SK-N-SH treated with all-trans-retinoic acid at 6 μM for 48 hours (cell line): ENCODE measurements around the gene PRKAR1B.
A peak's percentile ranks its signal among the peaks of the same experiment; 100 is the strongest.

Experiments
- ATAC-seq: fragments of 200-7000 bp; cut with Tn5 transposase; 3 replicates; pipeline ENCODE4 v1.9.1; 2020; ENCODE audit warnings: mild to moderate bottlenecking, moderate library complexity
- ARNTL ChIP-seq: fragments of 450-650 bp; formaldehyde crosslinking; IDR thresholded peaks from 2 replicates; pipeline ENCODE4 v1.5.0; 2020; ENCODE audit warnings: low read depth, mild to moderate bottlenecking, moderate library complexity, borderline replicate concordance
- BACH2 ChIP-seq: fragments of 250-450 bp; sonication (Bioruptor Pico); IDR thresholded peaks from 2 replicates; pipeline ENCODE4 v1.9.0; 2021; ENCODE audit warnings: mild to moderate bottlenecking, borderline replicate concordance
- CREB5 ChIP-seq: fragments of 250-450 bp; sonication (Bioruptor Pico); IDR thresholded peaks from 2 replicates; pipeline ENCODE4 v1.5.1; 2020; ENCODE audit warnings: low read depth, mild to moderate bottlenecking, moderate library complexity
- CSDC2 ChIP-seq: fragments of 250-450 bp; sonication (Bioruptor Pico); IDR thresholded peaks from 2 replicates; pipeline ENCODE4 v1.5.0; 2020; ENCODE audit warnings: mild to moderate bottlenecking, moderate library complexity
- CSRNP3 ChIP-seq: fragments of 250-450 bp; sonication (Bioruptor Pico); IDR thresholded peaks from 2 replicates; pipeline ENCODE4 v1.5.1; 2021; ENCODE audit warnings: mild to moderate bottlenecking, moderate library complexity
- ESRRG ChIP-seq: fragments of 250-450 bp; sonication (Bioruptor Pico); IDR thresholded peaks from 2 replicates; pipeline ENCODE4 v1.6.1; 2021; ENCODE audit warnings: mild to moderate bottlenecking
- GLIS3 ChIP-seq: fragments of 250-450 bp; sonication (Bioruptor Pico); IDR thresholded peaks from 2 replicates; pipeline ENCODE4 v1.5.0; 2020; ENCODE audit warnings: mild to moderate bottlenecking, moderate library complexity
- ISL1 ChIP-seq: fragments of 250-450 bp; sonication (Bioruptor Pico); IDR thresholded peaks from 2 replicates; pipeline ENCODE4 v2.1.2; 2022; ENCODE audit warnings: mild to moderate bottlenecking, moderate library complexity
- OSR1 ChIP-seq: fragments of 250-450 bp; sonication (Bioruptor Pico); IDR thresholded peaks from 2 replicates; pipeline ENCODE4 v1.8.0; 2022; ENCODE audit warnings: moderate library complexity, mild to moderate bottlenecking, inconsistent platforms
- PPARA ChIP-seq: fragments of 250-450 bp; sonication (Bioruptor Pico); IDR thresholded peaks from 2 replicates; pipeline ENCODE4 v1.5.0; 2020; ENCODE audit warnings: mild to moderate bottlenecking, borderline replicate concordance
- RARB ChIP-seq: fragments of 250-450 bp; sonication (Bioruptor Pico); IDR thresholded peaks from 2 replicates; pipeline ENCODE4 v1.8.0; 2021; ENCODE audit warnings: mild to moderate bottlenecking, moderate library complexity
- TCF4 ChIP-seq: fragments of 250-450 bp; sonication (Bioruptor Pico); IDR thresholded peaks from 2 replicates; pipeline ENCODE4 v1.8.0; 2021; ENCODE audit warnings: mild to moderate bottlenecking, moderate library complexity, borderline replicate concordance
- TSHZ2 ChIP-seq: fragments of 250-450 bp; sonication (Bioruptor Pico); IDR thresholded peaks from 2 replicates; pipeline ENCODE4 v1.5.0; 2020; ENCODE audit warnings: mild to moderate bottlenecking, moderate library complexity
- ZC3H10 ChIP-seq: fragments of 250-450 bp; sonication (Bioruptor Pico); IDR thresholded peaks from 2 replicates; pipeline ENCODE4 v1.5.1; 2021; ENCODE audit warnings: mild to moderate bottlenecking, moderate library complexity
- ZFP3 ChIP-seq: fragments of 250-450 bp; sonication (Bioruptor Pico); IDR thresholded peaks from 2 replicates; pipeline ENCODE4 v1.5.0; 2020; ENCODE audit warnings: mild to moderate bottlenecking, moderate library complexity
- ZFP30 ChIP-seq: fragments of 450-650 bp; formaldehyde crosslinking; IDR thresholded peaks from 2 replicates; pipeline ENCODE4 v1.5.0; 2022; ENCODE audit warnings: mild to moderate bottlenecking, moderate library complexity
- ZNF565 ChIP-seq: fragments of 450-650 bp; formaldehyde crosslinking; conservative IDR thresholded peaks from 2 replicates; pipeline ENCODE4 v1.5.0; 2020; ENCODE audit warnings: low read depth, mild to moderate bottlenecking, moderate library complexity
- ZNF70 ChIP-seq: fragments of 450-650 bp; formaldehyde crosslinking; IDR thresholded peaks from 2 replicates; pipeline ENCODE4 v1.5.0; 2020; ENCODE audit warnings: mild to moderate bottlenecking, moderate library complexity
- ZNF8 ChIP-seq: fragments of 450-650 bp; formaldehyde crosslinking; IDR thresholded peaks from 2 replicates; pipeline ENCODE4 v1.5.0; 2020; ENCODE audit warnings: mild to moderate bottlenecking, moderate library complexity

Gene PRKAR1B

GRCh38 chr7:728602-729001, 1.5 kb upstream of the PRKAR1B start:
- TF ChIP-seq TSHZ2 (no peak), RARB (no peak), GLIS3 (CRISPR knock-in tag) (no peak)
- peak; percentile 4; the same call in 1 of the 3 replicates for ATAC-seq

- peak; percentile 65 for ATAC-seq
- no peak for TF ChIP-seq ARNTL (CRISPR knock-in tag)
- TF ChIP-seq RARB: no peak
- TF ChIP-seq CSDC2 (CRISPR knock-in tag): no peak
- TF ChIP-seq ZC3H10 (CRISPR knock-in tag): no peak
- TF ChIP-seq TSHZ2: no peak
- TF ChIP-seq CSRNP3: no peak
- TF ChIP-seq TCF4 (CRISPR knock-in tag): no peak
- TF ChIP-seq OSR1: no peak
- TF ChIP-seq BACH2 (CRISPR knock-in tag): no peak
- no peak for TF ChIP-seq PPARA (CRISPR knock-in tag)
- no peak for TF ChIP-seq ZFP30 (CRISPR knock-in tag)
- no peak for TF ChIP-seq GLIS3 (CRISPR knock-in tag)
- TF ChIP-seq ZFP3: no peak
- no peak for TF ChIP-seq CREB5
- no peak for TF ChIP-seq ZNF8
- TF ChIP-seq ZNF70 (CRISPR knock-in tag): no peak
- no peak for TF ChIP-seq ZNF565 (CRISPR knock-in tag)
- no peak for TF ChIP-seq ESRRG (CRISPR knock-in tag)
These were observed 852 bp upstream of the PRKAR1B start for GRCh38 chr7:727806-728460.

GRCh38 chr7:726854-727103, 302 bp downstream of the PRKAR1B start:
- no peak for TF ChIP-seq CSDC2 (CRISPR knock-in tag)
- TF ChIP-seq TSHZ2: no peak
- no peak for TF ChIP-seq CREB5
- no peak for TF ChIP-seq CSRNP3
- no peak for TF ChIP-seq ARNTL (CRISPR knock-in tag)
- no peak for TF ChIP-seq ISL1 (CRISPR knock-in tag)
- no peak for TF ChIP-seq BACH2 (CRISPR knock-in tag)
- no peak for TF ChIP-seq ZNF565 (CRISPR knock-in tag)
- TF ChIP-seq ZFP30 (CRISPR knock-in tag): no peak
- no peak for ATAC-seq
